Naive B cell (primary cell): ENCODE results near the gene UBE2E2. TPM values are rescaled to one million over a fixed set of nuclear protein-coding genes. Genes with fewer than 3 reads are reported as not detected.

Source experiments
- ATAC-seq, 2 donors: fragments of 150-1000 bp; cut with Tn5 transposase; 2 replicates each; pipeline ENCODE4 v1.10.0; 2021; ENCODE audit warnings: low read depth in 2 of 2, mild to moderate bottlenecking in 2 of 2, moderate library complexity in 2 of 2
- DNase-seq: peaks from one replicate; pipeline ENCODE4 v3.0.0; 2022
- H3K27ac Mint-ChIP-seq, 6 donors: one replicate each; pipeline ENCODE4 v1.8.0; 2020 to 2022; ENCODE audit warnings: mild to moderate bottlenecking in 6 of 6, mixed read lengths in 6 of 6, moderate library complexity in 5 of 6, inconsistent platforms in 2 of 6
- H3K27me3 Mint-ChIP-seq, 3 donors: one replicate each; pipeline ENCODE4 v1.8.0; 2021 to 2022; ENCODE audit warnings: mixed read lengths in 3 of 3, mild to moderate bottlenecking in 1 of 3
- H3K36me3 Mint-ChIP-seq, 2 donors: one replicate each; pipeline ENCODE4 v1.8.0; 2020 to 2022; ENCODE audit warnings: mixed read lengths in 2 of 2, inconsistent platforms in 1 of 2, mild to moderate bottlenecking in 1 of 2
- H3K4me1 Mint-ChIP-seq, 3 donors: one replicate each; pipeline ENCODE4 v1.8.0; 2020 to 2022; ENCODE audit warnings: mixed read lengths in 3 of 3, inconsistent platforms in 1 of 3, mild to moderate bottlenecking in 1 of 3, moderate library complexity in 1 of 3
- H3K4me3 Mint-ChIP-seq, 8 donors: one replicate each; pipeline ENCODE4 v1.8.0; 2020 to 2022; ENCODE audit warnings: mild to moderate bottlenecking in 8 of 8, mixed read lengths in 8 of 8, moderate library complexity in 8 of 8, inconsistent platforms in 2 of 8
- H3K9me3 Mint-ChIP-seq, 7 donors: one replicate each; pipeline ENCODE4 v1.8.0; 2020 to 2022; ENCODE audit warnings: mixed read lengths in 7 of 7, mild to moderate bottlenecking in 5 of 7, inconsistent platforms in 2 of 7, moderate library complexity in 1 of 7
- polyA plus RNA-seq, 6 donors: library from polyadenylated mRNA; unstranded; fragments of 300-500 nt; fragmentation: Illumina TruSeq; gene quantifications; one replicate each; pipeline ENCODE4 v1.2.3, GENCODE V29; 2021; ENCODE audit warnings: low read depth in 6 of 6

Gene UBE2E2
- polyA plus RNA-seq, 6 donors from 2014 or later = 101 to 162 (median 121) TPM

DNA sequence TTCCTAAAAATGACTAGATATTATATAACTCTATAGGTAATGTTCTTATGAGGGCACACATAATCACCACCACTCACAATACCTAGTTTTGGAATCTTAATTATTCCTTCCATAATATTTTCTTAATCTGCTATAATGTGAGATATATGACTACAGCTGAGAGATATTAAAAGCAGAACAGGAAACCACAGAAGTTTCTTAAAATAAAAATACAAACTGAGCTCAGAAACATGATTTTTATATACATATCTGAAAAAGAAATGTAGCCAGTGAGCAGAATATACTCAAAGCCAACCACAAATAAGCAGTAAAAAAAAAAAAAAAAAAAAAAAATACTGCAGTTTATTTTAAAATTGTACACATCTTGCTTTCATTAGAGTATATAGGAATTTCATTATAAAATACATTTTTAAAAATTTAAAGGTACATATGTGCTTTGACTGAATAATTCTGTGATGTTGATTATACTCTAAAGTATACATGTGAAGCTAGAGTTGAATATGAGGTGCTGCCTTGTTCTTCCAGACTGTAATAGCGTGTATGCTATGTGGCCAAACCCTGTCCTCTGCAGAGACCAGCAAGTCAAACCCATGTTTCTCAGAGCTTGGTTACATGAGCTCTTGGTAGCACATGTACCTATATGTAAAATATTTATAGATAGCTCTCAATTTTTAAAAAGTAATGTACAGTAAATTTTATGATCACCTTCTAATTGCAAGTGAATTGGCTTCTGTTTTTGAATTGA is 175.0 kb downstream of the UBE2E2 start:
- Mint-ChIP-seq H3K27me3 (no peaks in the 10 kb centered on the region), H3K9me3 (peaks cover 0 to 3% (median 0%) of the 10 kb centered on the region in 7 donors), H3K27ac (peak overlapping the region in 2 of 6 donors; percentile 30 to 69), H3K4me3 (peak overlapping the region; percentile 44 to 83 (median 66)), H3K36me3 (peaks cover 0 to 4% of the 10 kb centered on the region in 2 donors), H3K4me1 (peaks cover 41 to 69% (median 52%) of the 10 kb centered on the region in 3 donors)
- DNase-seq = no peak
- peak; percentile 32 to 41 for ATAC-seq

DNA sequence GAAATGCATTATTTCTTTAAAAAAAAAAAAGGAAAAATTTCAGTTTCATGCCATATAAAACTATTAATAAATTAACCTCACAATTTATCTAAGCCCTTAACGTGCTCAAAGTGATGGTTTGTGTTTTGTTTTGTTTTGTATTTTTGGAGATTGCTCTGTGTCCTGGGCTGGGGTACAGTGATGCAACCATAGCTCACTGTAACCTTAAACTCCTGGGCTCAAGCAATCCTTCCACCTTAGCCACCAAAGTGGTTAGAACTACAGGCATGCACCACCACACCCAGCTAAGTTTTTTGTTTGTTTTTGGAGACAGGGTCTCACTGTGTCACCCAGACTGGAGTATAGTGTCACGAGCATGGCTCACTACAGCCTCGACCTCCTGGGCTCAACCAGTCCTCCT is 180.7 kb downstream of the UBE2E2 start:
- ATAC-seq (no peak), DNase-seq (no peak)
- peaks cover 0 to 4% of the 10 kb centered on the region in 2 donors for H3K36me3 Mint-ChIP-seq
- no peaks in the 10 kb centered on the region for H3K27me3 Mint-ChIP-seq
- H3K4me1 Mint-ChIP-seq = peaks cover 38 to 64% (median 63%) of the 10 kb centered on the region in 3 donors
- no peak overlapping the region for H3K4me3 Mint-ChIP-seq
- peaks cover 0 to 3% (median 0%) of the 10 kb centered on the region in 7 donors for H3K9me3 Mint-ChIP-seq
- H3K27ac Mint-ChIP-seq = no peak overlapping the region

- H3K27me3 Mint-ChIP-seq = no peaks in the 10 kb centered on the region
- no peak overlapping the region for H3K4me3 Mint-ChIP-seq
- H3K36me3 Mint-ChIP-seq = no peaks in the 10 kb centered on the region
- no peak for ATAC-seq
- H3K4me1 Mint-ChIP-seq = peaks cover 47 to 68% (median 68%) of the 10 kb centered on the region in 3 donors
- peak overlapping the region in 2 of 6 donors; percentile 10 to 49 for H3K27ac Mint-ChIP-seq
- H3K9me3 Mint-ChIP-seq = peaks cover 0 to 3% (median 0%) of the 10 kb centered on the region in 7 donors
- no peak for DNase-seq
These were observed 182.2 kb downstream of the UBE2E2 start for GRCh38 chr3:23385327-23385726.

- no peak for DNase-seq
- H3K27me3 Mint-ChIP-seq = no peaks in the 10 kb centered on the region
- no peaks in the 10 kb centered on the region for H3K36me3 Mint-ChIP-seq
- ATAC-seq = no peak
- H3K9me3 Mint-ChIP-seq = peaks cover 0 to 3% (median 0%) of the 10 kb centered on the region in 7 donors
- peak overlapping the region in 1 of 8 donors; percentile 32 for H3K4me3 Mint-ChIP-seq
- H3K4me1 Mint-ChIP-seq = peaks cover 51 to 69% (median 67%) of the 10 kb centered on the region in 3 donors
- H3K27ac Mint-ChIP-seq = peak overlapping the region in 2 of 6 donors; percentile 59 to 75
These were observed 184.3 kb downstream of the UBE2E2 start for GRCh38 chr3:23387286-23387918.

GRCh38 chr3:23389089-23389488 is 186.0 kb downstream of the UBE2E2 start:
- Mint-ChIP-seq H3K27me3 (no peaks in the 10 kb centered on the region), H3K27ac (peak overlapping the region in 2 of 6 donors; percentile 18 to 61), H3K9me3 (peaks cover 0 to 3% (median 0%) of the 10 kb centered on the region in 7 donors), H3K36me3 (no peaks in the 10 kb centered on the region), H3K4me3 (peak overlapping the region in 4 of 8 donors; percentile 13 to 83 (median 44)), H3K4me1 (peaks cover 58 to 75% (median 73%) of the 10 kb centered on the region in 3 donors)
- DNase-seq (no peak), ATAC-seq (peak; percentile 55 to 65)

DNA sequence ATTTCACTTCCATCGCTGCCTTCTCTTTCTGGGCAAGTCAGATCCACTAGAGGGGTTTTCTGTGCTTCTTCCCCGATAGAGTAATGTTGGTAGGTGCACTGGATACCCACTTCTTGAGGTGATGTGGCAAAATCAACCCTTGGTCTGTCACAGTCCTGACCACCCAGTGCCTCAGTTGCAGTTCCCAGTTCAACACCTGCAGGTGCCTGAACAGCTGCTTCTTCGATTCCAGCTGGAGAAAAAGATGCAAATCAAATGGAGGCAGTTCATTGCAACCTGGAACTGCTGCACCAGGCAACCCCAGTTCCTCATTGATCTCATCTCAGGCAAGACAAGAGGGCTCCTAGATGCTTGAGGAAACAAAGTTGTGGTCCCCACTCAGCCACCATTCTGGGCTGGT is 186.6 kb downstream of the UBE2E2 start:
- ATAC-seq (peak; percentile 41 to 58), DNase-seq (no peak)
- no peaks in the 10 kb centered on the region for H3K27me3 Mint-ChIP-seq
- H3K36me3 Mint-ChIP-seq = no peaks in the 10 kb centered on the region
- H3K4me1 Mint-ChIP-seq = peaks cover 64 to 77% (median 77%) of the 10 kb centered on the region in 3 donors
- peak overlapping the region in 4 of 8 donors; percentile 6 to 83 (median 44) for H3K4me3 Mint-ChIP-seq
- H3K27ac Mint-ChIP-seq = peak overlapping the region in 4 of 6 donors; percentile 2 to 87 (median 66)
- peaks cover 0 to 3% (median 0%) of the 10 kb centered on the region in 7 donors for H3K9me3 Mint-ChIP-seq

- DNase-seq (no peak), ATAC-seq (no peak)
- Mint-ChIP-seq H3K27ac (peak overlapping the region in 3 of 6 donors; percentile 57 to 87 (median 72)), H3K9me3 (peaks cover 0 to 3% (median 0%) of the 10 kb centered on the region in 7 donors), H3K4me1 (peaks cover 67 to 77% (median 76%) of the 10 kb centered on the region in 3 donors), H3K4me3 (peak overlapping the region in 3 of 8 donors; percentile 13 to 42 (median 40)), H3K27me3 (no peaks in the 10 kb centered on the region), H3K36me3 (no peaks in the 10 kb centered on the region)
These were observed 187.3 kb downstream of the UBE2E2 start for GRCh38 chr3:23390446-23390845.

- H3K9me3 Mint-ChIP-seq = peaks cover 0 to 3% (median 0%) of the 10 kb centered on the region in 7 donors
- no peaks in the 10 kb centered on the region for H3K27me3 Mint-ChIP-seq
- DNase-seq = no peak
- no peak overlapping the region for H3K4me3 Mint-ChIP-seq
- peaks cover 64 to 74% (median 71%) of the 10 kb centered on the region in 3 donors for H3K4me1 Mint-ChIP-seq
- no peak overlapping the region for H3K27ac Mint-ChIP-seq
- H3K36me3 Mint-ChIP-seq = no peaks in the 10 kb centered on the region
- no peak for ATAC-seq
These were observed 187.9 kb downstream of the UBE2E2 start for GRCh38 chr3:23390989-23391553.

- Mint-ChIP-seq H3K27me3 (no peaks in the 10 kb centered on the region), H3K27ac (peak overlapping the region in 1 of 6 donors; percentile 66), H3K4me3 (no peak overlapping the region), H3K36me3 (no peaks in the 10 kb centered on the region), H3K9me3 (peaks cover 0 to 3% (median 0%) of the 10 kb centered on the region in 7 donors), H3K4me1 (peaks cover 41 to 63% (median 46%) of the 10 kb centered on the region in 3 donors)
- no peak for ATAC-seq
- DNase-seq = no peak
These were observed 192.0 kb downstream of the UBE2E2 start for GRCh38 chr3:23395115-23395514.

DNA sequence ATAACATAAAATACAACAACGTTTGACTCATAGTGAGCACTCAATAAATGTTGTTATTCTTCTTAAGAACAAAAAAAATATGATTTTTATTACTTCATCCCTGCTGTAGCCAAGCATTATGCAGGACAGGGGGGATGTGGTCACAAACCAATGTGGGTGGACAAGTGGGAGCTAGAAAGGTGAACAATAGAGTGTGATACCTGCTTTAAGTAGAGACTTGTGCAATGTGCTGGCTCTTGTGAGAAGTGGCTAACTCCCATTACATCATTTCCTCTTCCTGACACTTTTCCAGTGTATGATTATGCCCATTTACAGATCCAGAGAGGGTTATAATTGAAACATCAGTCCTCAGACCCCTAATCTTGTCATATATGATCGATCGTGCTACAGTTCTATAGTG is 193.6 kb downstream of the UBE2E2 start:
- Mint-ChIP-seq H3K9me3 (no peaks in the 10 kb centered on the region), H3K36me3 (no peaks in the 10 kb centered on the region), H3K4me3 (no peak overlapping the region), H3K27ac (peak overlapping the region in 3 of 6 donors; percentile 6 to 29 (median 18)), H3K4me1 (peaks cover 39 to 62% (median 41%) of the 10 kb centered on the region in 3 donors), H3K27me3 (no peaks in the 10 kb centered on the region)
- DNase-seq (no peak), ATAC-seq (no peak)

GRCh38 chr3:23399221-23399620 is 196.1 kb downstream of the UBE2E2 start:
- H3K9me3 Mint-ChIP-seq = no peaks in the 10 kb centered on the region
- no peak overlapping the region for H3K4me3 Mint-ChIP-seq
- ATAC-seq (no peak), DNase-seq (no peak)
- no peaks in the 10 kb centered on the region for H3K27me3 Mint-ChIP-seq
- H3K27ac Mint-ChIP-seq = peak overlapping the region in 2 of 6 donors; percentile 11 to 63
- peaks cover 35 to 57% (median 42%) of the 10 kb centered on the region in 3 donors for H3K4me1 Mint-ChIP-seq
- H3K36me3 Mint-ChIP-seq = no peaks in the 10 kb centered on the region

DNA sequence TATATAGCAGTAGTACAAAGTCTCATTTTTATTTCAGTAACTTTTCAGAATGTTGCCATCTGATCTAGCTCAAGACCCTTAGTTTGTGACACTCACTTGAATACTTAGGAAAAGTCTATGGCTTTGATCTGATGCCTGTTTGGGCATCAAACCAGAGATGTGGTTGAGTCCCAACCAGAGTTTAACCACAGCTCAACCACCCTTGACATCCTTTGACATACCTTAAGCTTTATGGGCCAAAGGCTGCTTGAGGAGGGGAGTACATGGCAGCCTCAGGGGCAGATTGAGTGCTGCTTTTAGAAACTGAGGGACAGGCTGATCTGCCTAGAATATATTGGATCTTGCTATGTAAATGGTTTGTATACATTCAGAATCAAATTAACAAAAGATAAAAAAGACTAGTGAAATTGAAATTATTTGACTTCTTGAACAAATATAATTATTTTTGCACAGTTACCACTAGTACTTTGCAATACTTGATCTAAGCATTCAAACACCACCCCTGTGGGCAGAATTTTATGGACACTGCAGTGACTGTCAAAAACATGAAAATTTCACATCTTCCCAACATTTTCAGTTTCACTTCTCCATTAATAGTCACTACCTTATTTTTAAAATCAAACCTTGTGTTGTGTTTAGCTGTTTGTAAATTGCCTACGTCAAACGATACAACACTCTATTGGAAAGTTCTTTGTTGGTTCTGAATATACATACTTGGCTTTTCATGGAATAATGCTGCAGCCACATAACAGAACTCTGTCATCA is 199.8 kb downstream of the UBE2E2 start:
- H3K36me3 Mint-ChIP-seq = no peaks in the 10 kb centered on the region
- peak; percentile 69 to 70 for ATAC-seq
- H3K4me1 Mint-ChIP-seq = peaks cover 34 to 59% (median 59%) of the 10 kb centered on the region in 3 donors
- H3K4me3 Mint-ChIP-seq = peak overlapping the region in 6 of 8 donors; percentile 9 to 61 (median 43)
- peak overlapping the region in 3 of 6 donors; percentile 15 to 62 (median 17) for H3K27ac Mint-ChIP-seq
- DNase-seq = peak; percentile 18
- no peaks in the 10 kb centered on the region for H3K9me3 Mint-ChIP-seq
- H3K27me3 Mint-ChIP-seq = no peaks in the 10 kb centered on the region
